ENCODE results near the gene CAPG. TPM values are rescaled to one million over a fixed set of nuclear protein-coding genes. Genes with fewer than 3 reads are reported as not detected.
"Not testable (repeated sequence)": the region's sequence is repeated elsewhere in the genome, so short reads cannot be mapped to it uniquely, and the experiment has no call there.

CAPG gene
- total RNA-seq, 3 donors from 2014 or later: 9.1 to 10.9 (median 9.5) TPM

GRCh38 chr2:85385746-85386145 is 24.4 kb downstream of the CAPG start:
- no peak for ATAC-seq
- Mint-ChIP-seq H3K27me3 (ENCODE audit: low read depth) (no peaks in the 10 kb centered on the region), H3K4me1 (ENCODE audit: low read depth) (no peaks in the 10 kb centered on the region), H3K36me3 (ENCODE audit: insufficient read depth) (peaks cover 25% of the 10 kb centered on the region), H3K9me3 (no peaks in the 10 kb centered on the region), H3K4me3 (no peak overlapping the region)
- DNase-seq: no peak

GRCh38 chr2:85383850-85384249 is 26.3 kb downstream of the CAPG start:
- Mint-ChIP-seq H3K4me1 (ENCODE audit: low read depth) (no peaks in the 10 kb centered on the region), H3K27me3 (ENCODE audit: low read depth) (no peaks in the 10 kb centered on the region), H3K36me3 (ENCODE audit: insufficient read depth) (peaks cover 28% of the 10 kb centered on the region), H3K4me3 (no peak overlapping the region), H3K9me3 (no peaks in the 10 kb centered on the region)
- no peak for ATAC-seq
- DNase-seq: no peak

GRCh38 chr2:85383151-85383550 is 27.0 kb downstream of the CAPG start:
- not testable (repeated sequence) for H3K27me3 Mint-ChIP-seq (ENCODE audit: low read depth); H3K9me3 Mint-ChIP-seq; ATAC-seq; H3K4me1 Mint-ChIP-seq (ENCODE audit: low read depth); DNase-seq; H3K4me3 Mint-ChIP-seq
- H3K36me3 Mint-ChIP-seq (ENCODE audit: insufficient read depth): peaks cover 35% of the 10 kb centered on the region

GRCh38 chr2:85380048-85380447 is 30.1 kb downstream of the CAPG start:
- H3K27me3 Mint-ChIP-seq (ENCODE audit: low read depth): no peaks in the 10 kb centered on the region
- H3K4me3 Mint-ChIP-seq: no peak overlapping the region
- ATAC-seq (no peak), DNase-seq (no peak)
- no peaks in the 10 kb centered on the region for H3K9me3 Mint-ChIP-seq
- H3K36me3 Mint-ChIP-seq (ENCODE audit: insufficient read depth): peaks cover 49% of the 10 kb centered on the region
- H3K4me1 Mint-ChIP-seq (ENCODE audit: low read depth): no peaks in the 10 kb centered on the region

GRCh38 chr2:85378257-85378656 is 31.9 kb downstream of the CAPG start:
- DNase-seq (no peak), ATAC-seq (no peak)
- H3K27me3 Mint-ChIP-seq (ENCODE audit: low read depth): no peaks in the 10 kb centered on the region
- no peaks in the 10 kb centered on the region for H3K9me3 Mint-ChIP-seq
- H3K4me1 Mint-ChIP-seq (ENCODE audit: low read depth): no peaks in the 10 kb centered on the region
- no peak overlapping the region for H3K4me3 Mint-ChIP-seq
- H3K36me3 Mint-ChIP-seq (ENCODE audit: insufficient read depth): peaks cover 50% of the 10 kb centered on the region

- Mint-ChIP-seq H3K4me3 (no peak overlapping the region), H3K4me1 (ENCODE audit: low read depth) (no peaks in the 10 kb centered on the region), H3K9me3 (no peaks in the 10 kb centered on the region), H3K27me3 (ENCODE audit: low read depth) (no peaks in the 10 kb centered on the region), H3K36me3 (ENCODE audit: insufficient read depth) (peaks cover 47% of the 10 kb centered on the region)
- DNase-seq (no peak), ATAC-seq (no peak)
These were observed 33.1 kb downstream of the CAPG start for GRCh38 chr2:85377083-85377482.

- Mint-ChIP-seq H3K9me3 (no peaks in the 10 kb centered on the region), H3K36me3 (ENCODE audit: insufficient read depth) (peaks cover 47% of the 10 kb centered on the region), H3K27me3 (ENCODE audit: low read depth) (no peaks in the 10 kb centered on the region), H3K4me1 (ENCODE audit: low read depth) (no peaks in the 10 kb centered on the region), H3K4me3 (no peak overlapping the region)
- DNase-seq: no peak
- ATAC-seq: no peak
These were observed 33.7 kb downstream of the CAPG start for GRCh38 chr2:85376291-85377065.

GRCh38 chr2:85371045-85371444 is 39.1 kb downstream of the CAPG start:
- ATAC-seq: no peak
- H3K4me3 Mint-ChIP-seq: no peak overlapping the region
- peaks cover 21% of the 10 kb centered on the region for H3K36me3 Mint-ChIP-seq (ENCODE audit: insufficient read depth)
- no peaks in the 10 kb centered on the region for H3K9me3 Mint-ChIP-seq
- no peaks in the 10 kb centered on the region for H3K4me1 Mint-ChIP-seq (ENCODE audit: low read depth)
- H3K27me3 Mint-ChIP-seq (ENCODE audit: low read depth): no peaks in the 10 kb centered on the region
- no peak for DNase-seq

GRCh38 chr2:85369500-85369899 is 40.7 kb downstream of the CAPG start:
- H3K27me3 Mint-ChIP-seq (ENCODE audit: low read depth): no peaks in the 10 kb centered on the region
- ATAC-seq: no peak
- no peaks in the 10 kb centered on the region for H3K9me3 Mint-ChIP-seq
- DNase-seq: no peak
- H3K36me3 Mint-ChIP-seq (ENCODE audit: insufficient read depth): peaks cover 12% of the 10 kb centered on the region
- H3K4me1 Mint-ChIP-seq (ENCODE audit: low read depth): no peaks in the 10 kb centered on the region
- no peak overlapping the region for H3K4me3 Mint-ChIP-seq

- Mint-ChIP-seq H3K27me3 (ENCODE audit: low read depth) (no peaks in the 10 kb centered on the region), H3K4me3 (no peak overlapping the region), H3K36me3 (ENCODE audit: insufficient read depth) (peaks cover 10% of the 10 kb centered on the region), H3K9me3 (no peaks in the 10 kb centered on the region), H3K4me1 (ENCODE audit: low read depth) (no peaks in the 10 kb centered on the region)
- no peak for ATAC-seq
- DNase-seq: no peak
These were observed 41.2 kb downstream of the CAPG start for GRCh38 chr2:85368921-85369320.

GRCh38 chr2:85367180-85367579 is 43.0 kb downstream of the CAPG start:
- no peak for DNase-seq
- Mint-ChIP-seq H3K36me3 (ENCODE audit: insufficient read depth) (peaks cover 16% of the 10 kb centered on the region), H3K4me1 (ENCODE audit: low read depth) (no peaks in the 10 kb centered on the region)

GRCh38 chr2:85362653-85363387 is 47.3 kb downstream of the CAPG start:
- not testable (repeated sequence) for H3K27me3 Mint-ChIP-seq (ENCODE audit: low read depth); DNase-seq; ATAC-seq; H3K9me3 Mint-ChIP-seq; H3K4me3 Mint-ChIP-seq
- H3K4me1 Mint-ChIP-seq (ENCODE audit: low read depth): peaks cover 13% of the 10 kb centered on the region
- peaks cover 33% of the 10 kb centered on the region for H3K36me3 Mint-ChIP-seq (ENCODE audit: insufficient read depth)

More at GRCh38 chr2:85367180-85367579, 43.0 kb downstream of the CAPG start:
- no peak overlapping the region for H3K4me3 Mint-ChIP-seq
- no peaks in the 10 kb centered on the region for H3K9me3 Mint-ChIP-seq
- no peaks in the 10 kb centered on the region for H3K27me3 Mint-ChIP-seq (ENCODE audit: low read depth)
- no peak for ATAC-seq

GRCh38 chr2:85357736-85358135 is 52.4 kb downstream of the CAPG start:
- no peaks in the 10 kb centered on the region for H3K9me3 Mint-ChIP-seq
- ATAC-seq (no peak), DNase-seq (no peak)
- no peaks in the 10 kb centered on the region for H3K27me3 Mint-ChIP-seq (ENCODE audit: low read depth)
- H3K4me3 Mint-ChIP-seq: no peak overlapping the region
- H3K36me3 Mint-ChIP-seq (ENCODE audit: insufficient read depth): peaks cover 30% of the 10 kb centered on the region
- H3K4me1 Mint-ChIP-seq (ENCODE audit: low read depth): peaks cover 38% of the 10 kb centered on the region

- Mint-ChIP-seq H3K4me3 (no peak overlapping the region), H3K27me3 (ENCODE audit: low read depth) (no peaks in the 10 kb centered on the region), H3K36me3 (ENCODE audit: insufficient read depth) (peaks cover 26% of the 10 kb centered on the region), H3K4me1 (ENCODE audit: low read depth) (peaks cover 45% of the 10 kb centered on the region), H3K9me3 (no peaks in the 10 kb centered on the region)
- no peak for ATAC-seq
- no peak for DNase-seq
These were observed 54.0 kb downstream of the CAPG start for GRCh38 chr2:85356186-85356585.

GRCh38 chr2:85355521-85355920 is 54.6 kb downstream of the CAPG start:
- no peaks in the 10 kb centered on the region for H3K9me3 Mint-ChIP-seq
- no peak for DNase-seq
- H3K36me3 Mint-ChIP-seq (ENCODE audit: insufficient read depth): peaks cover 30% of the 10 kb centered on the region
- H3K27me3 Mint-ChIP-seq (ENCODE audit: low read depth): no peaks in the 10 kb centered on the region
- H3K4me1 Mint-ChIP-seq (ENCODE audit: low read depth): peaks cover 43% of the 10 kb centered on the region
- peak overlapping the region; percentile 98 for H3K4me3 Mint-ChIP-seq
- no peak for ATAC-seq

Measured in activated T-cell treated with anti-CD3 and anti-CD28 coated beads, Interleukin-2, amount 50 U/mL, for 4 hours (primary cell).